ENCODE data around the gene BROX.

The BROX gene

GRCh38 chr1:222711319-222712252, 778 bp upstream of the BROX start (continued):
- TF ChIP-seq ZFHX2 (tag by site-specific recombination; conservative IDR thresholded peaks at IDR 0.05) (peak; percentile 87), ZNF114 (tag by site-specific recombination; IDR thresholded peaks at IDR 0.05) (no peak), ZNF10 (tag by site-specific recombination; IDR thresholded peaks at IDR 0.05) (no peak), PRDM2 (tag by site-specific recombination; IDR thresholded peaks at IDR 0.05; ENCODE audit: borderline replicate concordance) (no peak), ZNF785 (tag by site-specific recombination; IDR thresholded peaks at IDR 0.05) (no peak), ZNF639 (tag by site-specific recombination; IDR thresholded peaks at IDR 0.05) (no peak), HIC1 (tag by site-specific recombination; IDR thresholded peaks at IDR 0.05) (no peak), ZNF776 (tag by site-specific recombination; IDR thresholded peaks at IDR 0.05; ENCODE audit: borderline replicate concordance) (no peak), ZNF768 (tag by site-specific recombination; IDR thresholded peaks at IDR 0.05) (no peak), ZNF211 (tag by site-specific recombination; IDR thresholded peaks at IDR 0.05; ENCODE audit: low read depth) (no peak), REPIN1 (tag by site-specific recombination; IDR thresholded peaks at IDR 0.05; ENCODE audit: low read depth) (no peak), ZBTB17 (tag by site-specific recombination; IDR thresholded peaks at IDR 0.05) (peak; percentile 76), ZBTB21 (tag by site-specific recombination; IDR thresholded peaks at IDR 0.05) (no peak), YY1 (tag by site-specific recombination; IDR thresholded peaks at IDR 0.05) (no peak), ZNF488 (tag by site-specific recombination; IDR thresholded peaks at IDR 0.05) (no peak), BCL11A (tag by site-specific recombination; IDR thresholded peaks at IDR 0.05; ENCODE audit: low read depth) (no peak), ZNF610 (tag by site-specific recombination; IDR thresholded peaks at IDR 0.05; ENCODE audit: borderline replicate concordance) (no peak), ZNF544 (tag by site-specific recombination; IDR thresholded peaks at IDR 0.05) (no peak), ZFP41 (tag by site-specific recombination; IDR thresholded peaks at IDR 0.05; ENCODE audit: borderline replicate concordance) (no peak), PBX3 (CRISPR knock-in tag; IDR thresholded peaks at IDR 0.05) (no peak), KLF10 (tag by site-specific recombination; IDR thresholded peaks at IDR 0.05) (peak; percentile 40; the same call in 1 of the 2 replicates), ATF2 (tag by site-specific recombination; IDR thresholded peaks at IDR 0.05; ENCODE audit: low read depth) (no peak), ZNF670 (tag by site-specific recombination; IDR thresholded peaks at IDR 0.05; ENCODE audit: low read depth) (no peak), ZNF350 (tag by site-specific recombination; IDR thresholded peaks at IDR 0.05) (no peak), ZNF561 (tag by site-specific recombination; IDR thresholded peaks at IDR 0.05; ENCODE audit: borderline replicate concordance) (no peak), MYNN (tag by site-specific recombination; IDR thresholded peaks at IDR 0.05; ENCODE audit: borderline replicate concordance) (peak; percentile 18; the same call in 1 of the 2 replicates)

Measured in HEK293 (cell line).